OCI-LY7 (cell line): ENCODE measurements around the gene IL1A. TPM values are rescaled to one million over a fixed set of nuclear protein-coding genes. Genes with fewer than 3 reads are reported as not detected.

Experiments
- BruUV-seq: library from RNA; stranded (reverse); fragments of 400-500 nt; replicated peaks from 2 replicates; lab custom pipeline; 2021; lab: Mats Ljungman, UMichigan
- CTCF ChIA-PET: fragments of 300-600 bp; sonication (Branson Sonifier 250); formaldehyde crosslinking; loops from one replicate; lab custom pipeline; 2022; ENCODE audit warnings: antibody characterized with exemption; ENCODE audit not compliant: unreplicated experiment; lab: Charles Lee
- POLR2A ChIA-PET: fragments of 300-600 bp; sonication (Branson Sonifier 250); formaldehyde crosslinking; loops from one replicate; lab custom pipeline; 2022; ENCODE audit warnings: antibody characterized with exemption; lab: Charles Lee
- DNase-seq: peaks from one replicate; pipeline ENCODE4 v3.0.0-alpha.2; 2015; ENCODE audit warnings: low spot score
- H2AFZ ChIP-seq: fragments of 200-600 bp; sonication (generic), shearing (Covaris generic); 2 replicates; pipeline ENCODE4 v1.6.1; 2014; ENCODE audit warnings: mild to moderate bottlenecking, antibody characterized with exemption, low read length, moderate library complexity
- H3K27ac ChIP-seq: fragments of 200-600 bp; sonication (generic); 2 replicates; pipeline ENCODE4 v1.5.1; 2014; ENCODE audit warnings: mixed run types, low read depth, mild to moderate bottlenecking, moderate library complexity, low read length, inconsistent platforms; ENCODE audit not compliant: poor library complexity, severe bottlenecking
- H3K36me3 ChIP-seq: fragments of 200-600 bp; sonication (generic); 2 replicates; pipeline ENCODE4 v1.6.1; 2014; ENCODE audit warnings: mild to moderate bottlenecking, antibody characterized with exemption, low read length, moderate library complexity, mixed read lengths; ENCODE audit not compliant: insufficient read depth
- H3K4me1 ChIP-seq: fragments of 200-600 bp; sonication (generic); 2 replicates; pipeline ENCODE4 v1.5.1; 2014; ENCODE audit warnings: mild to moderate bottlenecking, low read length; ENCODE audit not compliant: insufficient read depth, poor library complexity, severe bottlenecking
- H3K4me2 ChIP-seq: fragments of 200-600 bp; sonication (generic); 2 replicates; pipeline ENCODE4 v1.6.1; 2014; ENCODE audit warnings: mild to moderate bottlenecking, low read length
- H3K4me3 ChIP-seq: fragments of 200-600 bp; sonication (generic); 2 replicates; pipeline ENCODE4 v1.5.1; 2014; ENCODE audit warnings: mild to moderate bottlenecking, low read depth, low read length; ENCODE audit not compliant: poor library complexity, severe bottlenecking
- H3K79me2 ChIP-seq: fragments of 200-600 bp; sonication (generic); 2 replicates; pipeline ENCODE4 v1.6.1; 2016; ENCODE audit warnings: low read depth, mild to moderate bottlenecking, low read length, moderate library complexity, mixed read lengths; ENCODE audit not compliant: insufficient read depth
- H3K9me2 ChIP-seq: fragments of 200-600 bp; sonication (generic); 2 replicates; pipeline ENCODE4 v1.6.1; 2016; ENCODE audit warnings: mild to moderate bottlenecking, low read length, mixed read lengths; ENCODE audit not compliant: insufficient read depth
- H3K9me3 ChIP-seq: fragments of 200-600 bp; sonication (generic); 2 replicates; pipeline ENCODE4 v1.6.1; 2014; ENCODE audit warnings: mild to moderate bottlenecking, mixed run types, low read length, mixed read lengths
- H4K20me1 ChIP-seq: fragments of 200-600 bp; sonication (generic); 2 replicates; pipeline ENCODE4 v1.6.1; 2014; ENCODE audit warnings: mild to moderate bottlenecking, antibody characterized with exemption, low read length, moderate library complexity, mixed read lengths; ENCODE audit not compliant: insufficient read depth
- EZH2phosphoT487 ChIP-seq: fragments of 200-600 bp; sonication (generic); IDR thresholded peaks from 2 replicates; pipeline ENCODE4 v1.6.1; 2018; ENCODE audit warnings: low read depth, borderline replicate concordance, mild to moderate bottlenecking, mixed run types, antibody characterized with exemption, low read length, moderate library complexity, mixed read lengths
- intact Hi-C: fragments of 100-400 bp; cut with micrococcal nuclease; formaldehyde crosslinking; loops from one replicate; pipeline ENCODE4 v1.10.0; 2022; ENCODE audit not compliant: unreplicated experiment
- total RNA-seq, 2 experiments: library from RNA; depleted of rRNA in 1 of 2; stranded (reverse); fragments of >200 nt in 1 of 2; shearing (Covaris generic) in 1 of 2; gene quantifications; 2 replicates each; pipeline ENCODE4 v1.2.3, GENCODE V29; 2014 to 2022
- TF ChIP-seq, protein P1 (sequence below): fragments of 200-600 bp; sonication (generic); conservative IDR thresholded peaks from 2 replicates; pipeline ENCODE4 v1.5.1; 2014; ENCODE audit warnings: mild to moderate bottlenecking, antibody characterized with exemption, low read length, moderate library complexity, mixed read lengths

Gene IL1A
- total RNA-seq, 2 experiments from 2014 or later = not detected

DNA sequence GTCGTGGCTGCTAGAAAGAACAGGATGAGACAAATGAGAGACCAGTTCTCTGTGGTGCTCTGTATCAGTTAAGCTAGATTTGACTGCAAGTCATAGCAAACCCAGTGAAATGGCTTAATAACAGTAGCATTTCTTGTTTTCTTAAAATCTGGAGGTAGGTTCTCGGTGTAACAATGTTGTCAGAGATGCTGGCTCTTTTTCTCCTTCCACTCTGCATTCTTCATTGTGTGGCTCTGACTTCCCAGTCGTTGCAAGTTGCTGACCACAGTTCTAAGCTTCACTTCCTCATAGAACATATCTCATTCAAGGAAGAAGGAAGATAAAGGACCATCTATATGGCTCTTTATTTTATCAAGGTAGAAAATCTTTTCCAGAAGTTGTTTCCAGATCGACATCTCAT lies 12.0 kb downstream of the IL1A start:
- peaks cover 9% of the 10 kb centered on the region; the same call in 1 of the 2 replicates for H3K9me3 ChIP-seq
- no peak for DNase-seq
- H3K4me2 ChIP-seq = no peak overlapping the region
- H2AFZ ChIP-seq = no peak overlapping the region
- ChIA-PET POLR2A (no interaction called here), CTCF (no interaction called here)
- H3K4me3 ChIP-seq = no peak overlapping the region
- H3K27ac ChIP-seq = no peak overlapping the region
- no peaks in the 10 kb centered on the region for H3K9me2 ChIP-seq
- H3K36me3 ChIP-seq = 0 out of 2 replicates have a peak, but pooled peaks cover 12% of the 10 kb centered on the region
- TF ChIP-seq, protein P1, sequence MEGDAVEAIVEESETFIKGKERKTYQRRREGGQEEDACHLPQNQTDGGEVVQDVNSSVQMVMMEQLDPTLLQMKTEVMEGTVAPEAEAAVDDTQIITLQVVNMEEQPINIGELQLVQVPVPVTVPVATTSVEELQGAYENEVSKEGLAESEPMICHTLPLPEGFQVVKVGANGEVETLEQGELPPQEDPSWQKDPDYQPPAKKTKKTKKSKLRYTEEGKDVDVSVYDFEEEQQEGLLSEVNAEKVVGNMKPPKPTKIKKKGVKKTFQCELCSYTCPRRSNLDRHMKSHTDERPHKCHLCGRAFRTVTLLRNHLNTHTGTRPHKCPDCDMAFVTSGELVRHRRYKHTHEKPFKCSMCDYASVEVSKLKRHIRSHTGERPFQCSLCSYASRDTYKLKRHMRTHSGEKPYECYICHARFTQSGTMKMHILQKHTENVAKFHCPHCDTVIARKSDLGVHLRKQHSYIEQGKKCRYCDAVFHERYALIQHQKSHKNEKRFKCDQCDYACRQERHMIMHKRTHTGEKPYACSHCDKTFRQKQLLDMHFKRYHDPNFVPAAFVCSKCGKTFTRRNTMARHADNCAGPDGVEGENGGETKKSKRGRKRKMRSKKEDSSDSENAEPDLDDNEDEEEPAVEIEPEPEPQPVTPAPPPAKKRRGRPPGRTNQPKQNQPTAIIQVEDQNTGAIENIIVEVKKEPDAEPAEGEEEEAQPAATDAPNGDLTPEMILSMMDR = no peak
- TF ChIP-seq EZH2phosphoT487 = no peak
- H3K79me2 ChIP-seq = no peaks in the 10 kb centered on the region
- intact Hi-C loops = no loop called here
- peaks cover 15% of the 10 kb centered on the region for H3K4me1 ChIP-seq
- no TSS peak for BruUV-seq
- no peaks in the 10 kb centered on the region for H4K20me1 ChIP-seq

DNA sequence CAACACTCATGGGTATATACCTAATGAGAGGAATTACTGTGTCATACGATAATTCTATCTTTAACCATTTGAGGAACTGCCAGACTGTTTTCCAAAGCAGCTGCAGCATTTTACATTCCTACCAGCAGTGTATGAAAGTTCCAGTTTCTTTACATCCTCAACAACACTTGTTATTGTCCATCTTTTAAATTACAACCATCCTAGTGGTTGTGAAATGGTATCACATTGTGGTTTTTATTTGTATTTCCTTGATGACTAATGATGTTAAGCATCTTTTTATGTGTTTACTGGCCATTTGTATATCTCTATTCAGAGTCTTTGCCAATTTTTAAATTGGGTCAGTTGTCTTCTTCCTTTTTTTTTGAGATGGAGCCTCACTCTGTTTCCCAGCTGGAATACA lies 15.9 kb downstream of the IL1A start:
- TF ChIP-seq, protein P1 = no peak
- no peak for TF ChIP-seq EZH2phosphoT487
- Histone ChIP-seq H3K79me2 (peaks cover 7% of the 10 kb centered on the region), H3K36me3 (0 out of 2 replicates have a peak, but pooled peaks cover 12% of the 10 kb centered on the region), H2AFZ (no peak overlapping the region), H3K9me2 (no peaks in the 10 kb centered on the region), H3K4me3 (no peak overlapping the region), H3K27ac (no peak overlapping the region), H3K9me3 (peaks cover 9% of the 10 kb centered on the region; the same call in 1 of the 2 replicates), H4K20me1 (no peaks in the 10 kb centered on the region; the same call in 1 of the 2 replicates), H3K4me2 (no peak overlapping the region), H3K4me1 (peaks cover 23% of the 10 kb centered on the region)
- no TSS peak for BruUV-seq
- DNase-seq = no peak
- intact Hi-C loops = no loop called here
- CTCF ChIA-PET = no interaction called here
- POLR2A ChIA-PET = no interaction called here

DNA sequence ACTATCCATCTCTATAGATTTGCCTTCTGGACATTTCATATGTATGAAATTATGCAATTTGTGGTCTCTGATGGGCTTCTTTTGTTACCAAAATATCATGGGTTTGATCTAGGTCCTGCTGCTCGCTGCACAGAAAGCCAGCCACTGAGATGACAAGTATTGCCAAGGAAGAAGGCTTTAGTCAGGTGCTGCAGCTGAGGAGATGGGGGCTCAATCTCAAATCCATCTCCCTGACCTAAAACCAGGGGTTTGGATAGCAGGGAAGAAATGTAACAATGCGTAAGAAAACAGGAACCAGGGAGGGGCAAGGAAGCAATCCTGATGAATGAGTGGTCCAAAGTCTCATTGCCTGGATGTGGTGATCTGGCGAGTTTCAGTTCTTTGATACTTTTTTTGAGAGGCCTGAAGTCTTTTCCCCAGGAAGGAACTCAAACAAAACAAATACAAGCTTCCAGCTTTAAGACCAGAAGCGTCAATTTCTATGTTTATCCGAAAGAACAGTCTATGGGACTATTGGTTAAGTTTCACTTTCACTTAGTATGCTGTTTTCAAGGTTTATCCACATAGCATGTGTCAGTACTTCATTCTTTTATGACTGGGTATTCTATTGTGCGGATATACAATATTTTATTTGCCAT lies 16.5 kb downstream of the IL1A start:
- intact Hi-C loops = no loop called here
- no peak for TF ChIP-seq EZH2phosphoT487
- TF ChIP-seq, protein P1 = no peak
- Histone ChIP-seq H3K4me1 (peaks cover 27% of the 10 kb centered on the region), H3K36me3 (0 out of 2 replicates have a peak, but pooled peaks cover 12% of the 10 kb centered on the region), H2AFZ (no peak overlapping the region), H3K4me2 (no peak overlapping the region), H3K9me3 (peaks cover 9% of the 10 kb centered on the region; the same call in 1 of the 2 replicates), H3K79me2 (peaks cover 13% of the 10 kb centered on the region), H4K20me1 (peaks cover 2% of the 10 kb centered on the region; the same call in 1 of the 2 replicates), H3K27ac (no peak overlapping the region), H3K9me2 (no peaks in the 10 kb centered on the region), H3K4me3 (no peak overlapping the region)
- CTCF ChIA-PET = no interaction called here
- no TSS peak for BruUV-seq
- POLR2A ChIA-PET = no interaction called here
- DNase-seq = no peak
